GM12801 (cell line): ENCODE data around the gene ACER2.

Experiments used
- TF ChIP-seq, protein P1 (sequence below): IDR thresholded peaks from one replicate; pipeline ENCODE4 v1.5.1; 2011; ENCODE audit warnings: control low read depth; ENCODE audit not compliant: insufficient read length; ENCODE audit errors: extremely low read depth

ACER2 gene

DNA sequence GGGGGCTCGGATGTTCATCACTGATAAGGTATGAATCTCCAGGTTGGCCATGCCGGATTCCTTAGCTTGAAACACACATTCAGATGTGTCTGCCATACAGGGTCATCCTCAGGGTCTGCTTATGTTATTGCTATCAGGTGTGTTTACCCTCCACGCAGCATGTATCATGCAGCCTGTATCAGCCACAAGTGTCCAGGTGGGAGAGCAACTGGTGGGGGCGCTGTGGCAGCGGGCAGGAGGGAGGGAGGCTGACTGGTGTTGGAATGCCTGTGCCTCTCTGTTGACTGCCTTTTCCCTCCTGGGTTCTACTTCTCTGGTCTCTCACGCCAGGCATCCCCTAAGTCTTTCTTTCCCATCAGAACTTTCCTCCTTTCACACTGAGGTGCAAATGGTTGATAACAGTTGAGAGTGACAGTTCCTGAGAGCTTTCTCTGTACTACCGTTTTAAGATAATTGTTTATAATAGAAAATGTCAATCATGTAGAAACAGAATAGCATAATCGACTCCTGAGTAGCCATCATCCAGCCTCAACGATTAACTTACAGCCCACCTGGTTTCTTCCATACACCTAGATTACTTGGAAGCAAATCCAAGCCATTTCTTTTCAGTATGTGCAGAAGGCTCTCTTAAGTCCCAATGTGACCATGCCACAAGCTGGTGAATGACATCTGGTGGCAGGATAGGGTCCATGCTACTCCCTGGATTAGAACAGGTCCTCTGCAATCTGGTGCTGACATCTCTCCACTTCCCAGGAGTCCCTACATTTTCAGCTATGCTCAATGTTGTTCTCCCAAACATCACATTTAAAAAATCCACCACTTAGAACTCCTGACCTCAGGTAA lies 86.6 kb downstream of the ACER2 start:
- TF ChIP-seq, protein P1, sequence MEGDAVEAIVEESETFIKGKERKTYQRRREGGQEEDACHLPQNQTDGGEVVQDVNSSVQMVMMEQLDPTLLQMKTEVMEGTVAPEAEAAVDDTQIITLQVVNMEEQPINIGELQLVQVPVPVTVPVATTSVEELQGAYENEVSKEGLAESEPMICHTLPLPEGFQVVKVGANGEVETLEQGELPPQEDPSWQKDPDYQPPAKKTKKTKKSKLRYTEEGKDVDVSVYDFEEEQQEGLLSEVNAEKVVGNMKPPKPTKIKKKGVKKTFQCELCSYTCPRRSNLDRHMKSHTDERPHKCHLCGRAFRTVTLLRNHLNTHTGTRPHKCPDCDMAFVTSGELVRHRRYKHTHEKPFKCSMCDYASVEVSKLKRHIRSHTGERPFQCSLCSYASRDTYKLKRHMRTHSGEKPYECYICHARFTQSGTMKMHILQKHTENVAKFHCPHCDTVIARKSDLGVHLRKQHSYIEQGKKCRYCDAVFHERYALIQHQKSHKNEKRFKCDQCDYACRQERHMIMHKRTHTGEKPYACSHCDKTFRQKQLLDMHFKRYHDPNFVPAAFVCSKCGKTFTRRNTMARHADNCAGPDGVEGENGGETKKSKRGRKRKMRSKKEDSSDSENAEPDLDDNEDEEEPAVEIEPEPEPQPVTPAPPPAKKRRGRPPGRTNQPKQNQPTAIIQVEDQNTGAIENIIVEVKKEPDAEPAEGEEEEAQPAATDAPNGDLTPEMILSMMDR = no peak

DNA sequence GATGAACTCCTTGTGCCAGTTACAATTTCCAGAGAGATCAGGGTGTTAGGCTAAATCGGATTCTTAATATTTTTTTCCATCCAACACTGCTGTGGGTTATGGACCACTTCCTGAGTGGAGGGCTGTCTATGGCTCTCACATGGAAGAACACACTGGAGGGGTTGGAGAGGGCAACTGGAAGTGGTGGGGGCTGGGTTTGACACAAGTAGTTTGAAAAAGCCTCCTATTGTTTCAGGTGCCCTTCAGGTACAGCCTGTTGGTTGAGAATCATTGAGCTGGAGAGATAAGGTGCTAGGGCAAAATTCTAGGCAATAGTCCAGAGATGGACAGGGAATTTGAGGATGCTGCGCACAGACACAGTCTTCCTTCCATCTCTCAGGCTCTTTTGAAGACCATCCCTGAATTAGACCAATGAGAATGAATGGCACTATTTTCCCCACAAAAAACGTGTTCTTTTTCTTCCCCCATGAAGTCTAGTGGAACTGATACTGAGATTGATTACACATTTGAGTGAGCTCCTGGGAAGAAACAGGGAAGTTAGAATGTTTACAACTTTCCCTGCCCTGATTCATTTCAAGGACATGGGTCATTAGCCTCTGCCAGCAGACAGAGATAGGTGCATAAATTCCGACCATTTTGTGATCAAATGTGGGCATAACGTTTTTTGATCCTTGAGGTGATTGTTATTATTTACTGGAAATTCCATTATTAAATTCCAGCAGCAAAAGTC lies 87.7 kb downstream of the ACER2 start:
- TF ChIP-seq, protein P1 = no peak

DNA sequence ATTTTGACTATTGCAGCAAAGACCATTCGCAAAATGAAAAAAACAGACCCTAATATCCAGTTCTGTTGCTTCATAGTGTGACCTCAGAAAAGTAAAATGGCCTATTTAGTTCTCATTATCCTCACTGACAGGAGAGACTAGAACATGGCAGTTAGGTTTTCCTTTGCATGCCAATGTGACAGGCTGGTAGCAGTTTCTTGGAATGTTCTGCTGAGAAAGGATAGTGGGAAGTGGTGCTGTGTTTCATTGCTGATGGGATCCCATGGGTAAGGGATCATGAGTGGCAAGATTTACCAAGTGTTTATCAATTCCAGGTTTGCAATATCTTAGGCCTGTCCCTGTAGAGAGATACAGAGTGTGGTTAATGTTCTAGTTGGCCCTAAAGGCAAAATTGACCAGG lies 88.5 kb downstream of the ACER2 start:
- TF ChIP-seq, protein P1 = no peak

DNA sequence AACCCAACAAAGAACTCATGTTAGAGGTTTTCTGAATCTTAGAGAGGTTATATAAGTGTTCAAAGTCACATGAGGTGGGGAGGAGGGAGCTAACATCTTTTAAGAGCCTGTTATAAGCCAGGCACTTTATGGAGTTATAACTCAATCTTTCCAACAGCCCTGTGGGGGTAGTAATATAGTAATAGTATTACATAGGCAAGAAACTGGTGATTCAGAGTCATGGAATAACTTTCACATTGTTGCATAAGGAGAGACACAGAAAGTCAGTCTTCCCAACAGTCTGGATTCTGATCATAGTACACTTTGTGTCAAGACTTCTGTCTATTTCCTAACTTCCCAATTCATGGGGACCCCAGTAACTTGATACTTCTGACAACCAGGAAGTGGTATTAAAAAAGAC lies 89.2 kb downstream of the ACER2 start:
- TF ChIP-seq, protein P1 = no peak
